Right renal pelvis (tissue), 4 donors: Measurements from ENCODE around the gene GTF2F2. TPM values are rescaled to one million over a fixed set of nuclear protein-coding genes. Genes with fewer than 3 reads are reported as not detected.
"Not testable (repeated sequence)": the region's sequence is repeated elsewhere in the genome, so short reads cannot be mapped to it uniquely, and the experiment has no call there.

Source experiments
- DNase-seq, 4 donors: peaks; one replicate each; pipeline ENCODE4 v3.0.0-alpha.2; 2013; ENCODE audit warnings: low read depth in 4 of 4, low spot score in 3 of 4, missing footprints in 1 of 4
- polyA plus RNA-seq, 4 donors: library from polyadenylated mRNA; unstranded; fragments of 120-200 nt; gene quantifications; one replicate each; pipeline ENCODE4 v1.2.1, GENCODE V29; 2013; ENCODE audit not compliant: insufficient read length in 4 of 4

Gene GTF2F2
- polyA plus RNA-seq, 4 donors, result 28.3 to 30.5 (median 29.8) TPM

DNA sequence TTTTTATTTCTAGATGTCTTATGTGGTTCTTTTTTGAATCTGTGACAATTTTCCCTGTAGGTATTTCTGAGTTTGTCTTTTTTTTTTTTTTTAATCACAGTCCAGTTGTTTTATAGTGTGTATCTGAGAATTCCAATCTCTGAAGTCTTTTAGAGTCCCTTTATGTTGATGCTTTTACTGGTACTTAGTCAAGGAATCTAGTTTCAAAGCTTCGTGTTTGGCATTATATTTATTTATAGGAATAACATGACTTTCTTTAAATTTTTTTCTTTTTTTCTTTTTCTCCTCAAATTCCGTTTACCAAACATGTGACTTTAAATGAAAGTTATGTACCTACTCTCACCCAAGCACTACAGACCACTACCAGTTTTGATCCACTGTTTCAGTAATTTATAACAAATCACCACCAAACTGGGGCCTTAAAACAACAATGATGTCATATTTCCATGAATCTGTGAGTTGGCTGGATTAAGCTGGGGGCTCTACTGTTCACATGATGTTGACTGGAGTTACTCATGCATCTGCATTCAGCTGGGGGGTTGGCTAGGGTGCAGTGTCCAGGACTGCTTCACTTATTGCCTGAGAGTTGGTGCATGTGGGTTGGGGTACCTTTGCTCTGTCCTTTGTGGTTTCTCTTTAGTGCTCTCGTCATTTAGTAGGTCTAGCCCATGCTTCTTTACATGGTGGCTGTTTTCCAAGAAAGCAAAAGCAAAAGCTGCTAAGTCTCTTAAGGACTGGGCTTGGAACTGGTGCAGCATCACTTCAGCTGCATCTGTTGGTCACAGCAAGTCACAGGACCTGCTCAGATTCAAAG is 58.2 kb downstream of the GTF2F2 start:
- DNase-seq, result no peak

DNA sequence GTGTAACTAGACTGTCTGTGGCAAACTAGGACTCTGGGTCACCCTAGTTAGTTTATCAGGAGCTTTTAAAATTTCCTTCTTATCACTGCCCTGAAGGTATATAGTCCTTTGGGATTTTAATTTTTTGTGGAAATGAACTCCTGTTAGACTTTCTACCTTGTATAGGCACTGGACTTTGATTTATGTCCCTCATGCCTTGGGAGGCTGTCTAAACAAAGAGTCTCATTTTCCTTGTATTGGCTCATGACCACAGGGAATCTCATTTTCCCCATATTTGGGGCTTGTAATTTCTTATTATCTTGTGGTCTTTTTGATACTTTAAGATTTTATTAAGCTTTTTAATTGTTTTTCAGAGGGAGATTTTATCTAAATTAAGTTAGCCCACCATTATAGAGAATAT is 59.1 kb downstream of the GTF2F2 start:
- DNase-seq, result peak in 1 of 4 donors; percentile 20

DNA sequence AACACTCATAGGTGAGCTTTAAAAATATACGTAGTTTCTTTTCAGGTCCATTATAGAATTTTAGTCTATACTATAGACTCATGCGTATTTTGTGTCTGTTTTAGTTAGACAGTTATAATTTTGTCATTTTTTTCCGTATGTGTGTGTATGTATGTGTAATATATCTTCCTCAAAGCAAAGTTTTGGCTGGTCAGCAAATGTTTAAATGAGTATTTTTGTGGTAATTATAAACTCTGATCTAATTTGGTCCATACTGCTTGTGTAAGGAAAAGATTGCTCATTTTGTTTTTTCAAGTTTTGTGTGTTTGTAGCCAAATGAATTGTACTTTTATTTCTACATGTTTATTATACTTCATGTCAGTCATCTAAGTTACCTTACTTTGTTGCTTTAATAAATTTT is 60.0 kb downstream of the GTF2F2 start:
- no peak for DNase-seq

DNA sequence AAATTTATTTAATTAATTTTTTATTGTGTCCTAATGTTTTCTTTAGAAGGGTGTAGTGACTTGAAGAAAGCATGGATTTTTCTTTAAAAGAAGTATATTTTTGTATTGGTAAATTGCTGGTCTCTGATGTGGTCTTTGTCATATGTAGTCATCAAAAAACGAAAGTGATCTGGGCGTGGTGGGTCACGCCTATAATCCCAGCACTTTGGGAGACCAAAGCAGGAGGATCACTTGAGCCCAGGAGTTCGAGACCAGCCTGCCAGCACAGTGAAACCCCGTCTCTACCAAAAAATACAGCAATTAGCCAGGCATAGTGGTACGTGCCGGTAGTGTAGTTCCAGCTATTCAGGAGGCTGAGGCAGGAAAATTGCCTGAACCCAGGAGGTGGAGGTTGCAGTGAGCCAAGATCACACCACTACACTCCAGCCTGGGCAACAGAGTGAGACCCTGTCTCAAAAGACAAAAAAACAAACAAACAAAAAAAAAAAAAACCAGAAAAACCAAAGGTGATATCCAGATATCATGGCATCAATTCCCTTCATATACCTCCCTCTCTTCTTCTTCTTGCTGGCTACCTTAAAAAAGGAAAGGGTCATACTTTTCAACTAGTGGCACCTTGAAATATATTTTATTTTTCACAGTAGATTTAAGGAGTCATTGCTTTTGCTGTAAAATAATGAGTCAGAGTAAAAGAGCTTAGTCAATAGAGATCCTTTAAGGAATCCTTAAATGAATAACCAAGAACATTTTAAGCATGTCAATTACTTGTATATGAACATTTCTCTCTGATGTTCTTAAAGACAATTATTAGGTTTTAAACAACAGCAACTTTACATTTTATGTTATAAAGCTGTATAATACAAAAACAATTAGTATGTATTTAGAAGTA is 60.6 kb downstream of the GTF2F2 start:
- DNase-seq, result no peak

DNA sequence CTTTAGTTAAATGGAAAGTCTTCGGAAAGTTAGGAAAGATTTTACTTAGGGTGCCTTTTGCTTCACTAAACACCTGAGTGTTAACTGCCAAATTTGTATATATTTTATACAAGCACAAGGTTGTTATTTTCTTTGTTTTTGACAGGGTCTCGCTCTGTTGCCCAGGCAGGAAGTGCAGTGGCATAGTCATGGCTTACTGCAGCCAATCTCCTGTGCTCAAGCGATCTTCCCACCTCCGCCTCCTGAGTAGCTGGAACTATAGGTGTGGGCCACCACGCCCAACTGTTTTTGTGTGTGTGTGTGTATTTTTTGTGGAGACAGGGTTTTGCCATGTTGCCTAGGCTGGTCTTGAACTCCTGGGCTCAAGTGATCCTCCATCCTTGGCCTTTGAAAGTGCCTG is 64.4 kb downstream of the GTF2F2 start:
- DNase-seq, result no peak

DNA sequence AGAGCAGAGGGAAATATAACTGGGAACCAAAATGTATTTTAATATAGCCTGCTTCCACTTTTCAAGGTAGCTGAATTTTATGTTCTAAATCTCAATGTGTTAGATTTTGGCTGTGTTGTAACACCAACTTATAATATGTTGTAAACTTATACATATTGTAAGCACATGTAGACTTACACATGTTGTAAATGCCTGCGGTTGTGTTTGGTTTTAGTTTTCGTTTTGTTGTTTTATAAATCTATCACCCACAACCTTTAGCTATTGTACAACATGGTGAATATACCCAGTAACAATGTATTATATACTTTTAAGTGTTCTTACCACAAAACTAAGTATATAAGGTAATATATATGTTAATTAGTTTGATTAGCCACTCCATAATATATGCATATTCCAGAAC is 65.0 kb downstream of the GTF2F2 start:
- DNase-seq, result no peak

DNA sequence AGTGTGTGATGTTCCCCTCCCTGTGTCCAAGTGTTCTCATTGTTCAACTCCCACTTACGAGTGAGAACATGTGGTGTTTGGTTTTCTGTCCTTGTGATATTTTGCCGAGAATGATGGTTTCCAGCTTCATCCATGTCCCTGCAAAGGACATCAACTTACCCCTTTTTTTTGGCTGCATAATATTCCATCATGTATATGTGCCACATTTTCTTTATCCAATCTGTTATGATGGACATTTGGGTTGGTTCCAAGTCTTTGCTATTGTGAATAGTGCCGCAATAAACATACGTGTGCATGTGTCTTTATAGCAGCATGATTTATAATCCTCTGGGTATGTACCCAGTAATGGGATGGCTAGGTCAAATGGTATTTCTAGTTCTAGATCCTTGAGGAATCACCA is 68.8 kb downstream of the GTF2F2 start:
- not testable (repeated sequence) for DNase-seq

DNA sequence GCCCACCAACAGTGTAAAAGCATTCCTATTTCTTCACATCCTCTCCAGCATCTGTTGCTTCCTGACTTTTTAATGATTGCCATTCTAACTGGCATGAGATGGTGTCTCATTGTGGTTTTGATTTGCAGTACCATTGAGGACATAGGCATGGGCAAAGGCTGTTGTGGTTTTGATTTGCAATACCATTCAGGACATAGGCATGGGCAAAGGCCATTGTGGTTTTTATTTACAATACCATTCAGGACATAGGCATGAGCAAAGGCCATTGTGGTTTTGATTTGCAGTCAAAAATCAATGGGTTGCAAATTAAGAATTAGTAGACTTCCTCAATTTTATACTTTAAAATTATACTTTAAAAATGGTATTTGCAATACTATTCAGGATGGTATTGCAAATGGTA is 69.2 kb downstream of the GTF2F2 start:
- DNase-seq, result not testable (repeated sequence)

DNA sequence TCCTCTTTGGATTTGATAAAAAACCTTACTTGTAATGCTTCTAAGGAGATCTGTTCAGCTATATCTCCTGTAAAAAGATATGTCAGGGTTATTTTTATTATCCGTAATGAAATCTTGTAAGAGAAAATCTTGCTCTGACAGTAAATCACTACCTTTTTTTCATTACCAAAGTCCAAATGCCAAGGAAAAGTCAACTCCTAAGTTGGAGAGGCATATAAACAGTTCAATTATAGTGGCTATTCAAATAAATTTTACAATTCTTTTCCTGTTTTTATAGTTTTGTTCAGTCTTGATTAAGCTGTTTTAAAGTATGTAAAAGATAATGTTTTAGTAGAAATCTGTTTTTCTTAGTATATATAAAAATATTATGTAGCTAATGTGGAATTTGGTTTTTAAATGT is 71.6 kb downstream of the GTF2F2 start:
- DNase-seq, result no peak

DNA sequence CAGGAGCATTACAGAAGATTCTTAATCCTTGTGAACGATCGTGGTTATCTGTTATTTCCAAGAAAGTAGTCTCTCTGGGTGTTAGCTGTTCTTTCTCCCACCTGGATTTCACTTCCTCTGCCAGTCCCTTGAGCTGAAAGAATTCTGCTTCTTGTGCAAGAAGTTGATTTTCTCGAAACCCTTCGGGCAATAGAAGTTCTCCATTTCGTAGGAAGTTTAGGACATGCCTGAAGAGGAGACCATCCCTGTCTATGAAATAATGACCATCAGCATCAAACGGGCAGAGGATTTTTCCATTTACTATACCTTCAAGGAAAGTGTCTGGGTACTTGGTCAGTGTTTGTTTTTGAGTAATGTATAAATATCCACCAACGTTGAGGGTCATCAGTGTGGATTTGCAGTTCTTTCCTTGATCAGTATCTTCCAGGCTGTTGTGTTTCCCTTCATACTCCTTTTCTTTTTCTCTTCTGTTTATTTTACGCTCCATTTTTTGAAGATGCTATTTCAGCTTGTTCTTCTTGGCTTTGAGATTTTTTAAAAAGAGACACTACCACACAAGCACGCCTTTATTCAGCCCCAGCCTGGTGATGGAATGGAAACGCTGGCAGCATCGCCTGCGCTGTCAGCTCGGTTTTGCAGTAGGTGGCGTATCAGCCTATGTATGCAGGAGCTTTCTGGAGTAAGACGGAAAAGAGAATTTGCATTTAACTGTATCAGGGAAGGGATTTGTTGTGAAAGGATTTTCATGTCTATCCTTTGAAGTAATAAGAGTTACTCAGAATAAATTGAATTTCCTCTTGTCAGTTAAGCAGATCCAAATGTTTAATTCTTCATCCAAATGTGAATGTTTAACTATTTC is 74.0 kb downstream of the GTF2F2 start:
- no peak for DNase-seq

DNA sequence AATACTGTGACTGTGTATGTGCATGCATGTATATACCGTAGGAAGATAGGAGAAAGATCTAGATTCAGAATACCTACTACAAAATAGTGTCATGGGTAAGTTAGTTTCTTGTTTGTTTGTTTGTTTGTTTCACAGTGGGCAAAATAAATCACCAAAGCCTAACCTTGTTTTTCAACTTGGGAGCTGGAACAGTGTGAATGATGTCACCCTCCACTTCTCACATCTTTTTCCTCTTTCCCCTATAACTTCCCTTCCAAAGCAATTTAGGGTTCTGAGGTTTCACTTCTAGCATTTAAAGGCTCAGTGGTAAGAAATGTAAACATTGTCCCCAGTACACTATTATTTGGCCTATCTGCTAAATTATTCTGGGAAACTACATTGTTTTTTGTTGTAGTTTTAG is 75.1 kb downstream of the GTF2F2 start:
- DNase-seq, result no peak

DNA sequence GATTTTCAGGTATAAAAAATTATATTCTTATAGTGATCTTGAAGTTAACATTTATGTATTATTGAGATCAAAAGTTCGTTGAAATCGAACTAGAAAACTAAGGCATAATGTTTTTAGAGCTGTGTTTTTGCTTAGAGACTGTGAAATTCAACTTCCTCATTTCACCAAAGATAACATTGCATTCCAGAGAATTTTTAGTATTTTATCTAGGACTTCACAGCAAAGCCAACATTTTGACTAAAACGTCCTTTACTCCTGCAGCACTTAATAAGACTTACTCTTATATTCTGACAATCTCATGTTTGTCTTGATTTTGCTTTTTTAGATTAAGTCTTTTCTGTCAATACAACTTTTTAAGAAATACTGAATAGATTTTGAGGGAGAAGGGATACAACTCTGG is 75.8 kb downstream of the GTF2F2 start:
- no peak for DNase-seq

DNA sequence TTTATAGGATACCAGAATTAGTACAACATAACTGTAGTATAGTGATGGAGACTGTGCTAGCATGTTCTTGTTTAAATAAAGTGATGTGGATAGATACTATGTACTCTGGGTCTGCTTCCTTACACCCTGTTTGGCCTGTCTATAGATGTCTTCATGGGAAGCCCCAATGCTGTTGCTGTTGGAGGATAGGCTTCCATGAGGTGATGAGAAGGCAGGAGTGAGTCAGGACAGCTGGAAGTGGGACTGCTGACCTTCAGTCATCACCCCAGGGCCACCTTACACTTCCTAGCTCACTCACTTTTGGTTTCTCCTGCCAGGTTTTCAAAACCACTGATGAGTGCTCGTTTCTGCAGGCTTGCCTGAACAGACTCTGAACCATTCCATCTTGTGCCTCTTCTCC is 76.3 kb downstream of the GTF2F2 start:
- DNase-seq, result no peak

DNA sequence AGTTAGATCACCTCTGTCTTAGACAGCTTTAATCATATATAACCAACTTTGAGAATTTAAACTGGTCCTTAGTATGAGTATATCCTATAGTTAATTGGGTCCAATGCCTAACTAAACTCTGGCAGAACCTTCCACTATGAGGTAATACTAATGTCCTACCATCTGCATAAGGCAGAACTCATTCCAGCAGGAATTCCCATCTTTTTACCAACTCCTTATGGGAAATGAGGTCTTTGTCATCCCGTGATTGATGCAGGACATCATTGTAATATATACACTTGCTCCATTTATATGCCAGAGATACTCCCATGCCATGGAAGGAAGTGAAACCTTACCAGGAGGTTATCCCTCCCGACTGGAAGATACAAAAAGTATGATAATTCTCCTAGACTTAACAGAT is 77.7 kb downstream of the GTF2F2 start:
- no peak for DNase-seq

DNA sequence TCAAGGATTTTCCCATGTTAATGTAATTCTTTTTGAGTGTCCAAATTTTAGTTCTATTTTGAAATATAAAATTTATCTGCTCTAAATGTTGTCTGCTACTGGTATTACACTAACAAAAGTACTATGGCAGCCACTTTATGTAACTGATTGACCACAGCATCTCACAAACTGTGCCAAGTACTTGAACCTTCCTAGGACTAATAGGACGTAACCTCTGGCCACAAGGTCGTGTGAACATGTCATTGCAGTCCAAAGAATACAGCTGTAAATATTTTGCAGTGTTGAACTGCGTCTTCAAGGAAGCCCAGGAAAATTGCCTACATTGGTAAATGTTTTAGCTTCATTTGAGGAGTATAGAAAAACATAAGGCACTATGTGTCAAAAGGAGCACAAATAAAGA is 78.6 kb downstream of the GTF2F2 start:
- DNase-seq, result no peak

DNA sequence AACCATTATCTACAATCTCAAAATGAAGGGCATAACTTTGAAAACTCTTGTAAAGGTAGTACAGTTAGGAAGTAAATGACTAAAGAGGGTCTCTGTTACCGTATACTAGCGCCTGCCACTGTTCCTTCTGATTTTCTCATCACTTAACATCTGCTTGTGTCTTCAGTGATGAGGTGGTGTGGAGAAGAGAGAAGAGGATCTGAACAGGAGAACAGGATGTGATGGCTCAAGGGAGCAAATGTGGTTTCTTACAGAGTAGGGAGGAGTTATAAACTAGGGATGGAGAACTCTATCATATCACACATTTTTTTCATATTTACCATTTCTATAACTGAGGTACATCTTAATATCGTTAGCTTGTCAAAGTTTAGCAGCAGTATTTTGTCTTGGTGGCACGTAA is 79.4 kb downstream of the GTF2F2 start:
- DNase-seq, result no peak

DNA sequence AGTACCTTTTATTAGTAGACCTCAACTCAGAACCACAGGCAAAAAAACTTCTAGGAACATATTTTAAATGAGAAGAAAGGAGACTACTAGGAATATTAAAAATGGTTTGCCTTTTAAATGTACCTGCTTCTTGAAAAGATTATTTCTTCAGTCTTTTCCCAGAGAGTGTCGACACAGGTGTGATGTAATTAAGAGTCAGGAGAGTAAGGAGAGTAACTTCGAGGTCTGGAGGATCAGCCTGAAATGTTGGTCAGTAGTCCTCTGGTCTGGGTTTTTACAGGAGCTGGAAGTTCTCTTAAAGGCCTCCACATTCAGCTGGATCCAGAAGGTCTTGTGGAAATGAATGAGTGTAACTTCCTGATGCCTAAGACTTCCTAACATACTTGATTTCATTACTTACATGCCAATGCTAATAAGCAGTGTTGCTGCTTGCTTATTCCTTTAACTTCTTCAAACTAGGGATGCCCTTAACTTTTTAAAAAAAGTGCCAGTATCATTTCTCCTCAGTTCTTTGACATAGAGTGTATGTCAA is 80.5 kb downstream of the GTF2F2 start, which contains the start of gene KCTD4:
Gene KCTD4, minus strand, starts transcription at position 345 of the 532 bp plus-strand sequence. CDS start 6,478 bp downstream, outside the sequence.
- no peak for DNase-seq

DNA sequence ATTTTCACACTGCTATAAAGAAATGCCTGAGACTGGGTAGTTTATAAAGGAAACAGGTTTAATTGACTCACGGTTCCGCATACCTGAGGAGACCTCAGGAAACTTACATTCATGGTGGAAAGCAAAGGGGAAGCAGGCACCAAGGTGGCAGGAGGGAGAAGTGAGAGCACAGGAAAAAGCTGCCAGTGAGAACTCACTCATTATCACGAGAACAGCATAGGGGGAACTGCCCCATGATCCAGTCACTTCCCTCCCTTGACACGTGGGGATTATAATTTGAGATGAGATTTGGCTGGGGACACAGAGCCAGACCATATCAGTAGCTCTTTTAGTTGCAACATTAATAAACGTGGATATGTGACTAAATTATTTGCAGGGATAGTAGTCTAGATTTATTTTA is 84.8 kb downstream of the GTF2F2 start:
- DNase-seq, result no peak

DNA sequence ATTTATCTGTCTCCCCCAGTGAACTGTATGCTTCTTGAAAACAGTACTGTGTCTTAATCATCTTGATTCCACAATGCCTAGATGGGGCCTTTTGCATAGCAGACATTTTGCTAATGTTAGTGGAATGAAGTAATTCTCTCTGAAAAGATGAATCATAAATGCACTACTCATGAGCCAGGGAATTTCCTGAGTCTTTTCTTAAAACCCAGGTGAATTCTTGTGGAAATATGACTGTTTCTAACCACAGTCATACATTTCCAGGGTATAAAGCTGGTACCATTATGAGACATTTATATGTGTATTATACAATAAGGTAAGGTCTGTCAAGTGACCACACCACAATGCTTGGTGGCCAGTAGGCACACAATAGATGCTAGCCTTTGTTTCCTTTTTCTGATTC is 86.0 kb downstream of the GTF2F2 start:
- no peak for DNase-seq

DNA sequence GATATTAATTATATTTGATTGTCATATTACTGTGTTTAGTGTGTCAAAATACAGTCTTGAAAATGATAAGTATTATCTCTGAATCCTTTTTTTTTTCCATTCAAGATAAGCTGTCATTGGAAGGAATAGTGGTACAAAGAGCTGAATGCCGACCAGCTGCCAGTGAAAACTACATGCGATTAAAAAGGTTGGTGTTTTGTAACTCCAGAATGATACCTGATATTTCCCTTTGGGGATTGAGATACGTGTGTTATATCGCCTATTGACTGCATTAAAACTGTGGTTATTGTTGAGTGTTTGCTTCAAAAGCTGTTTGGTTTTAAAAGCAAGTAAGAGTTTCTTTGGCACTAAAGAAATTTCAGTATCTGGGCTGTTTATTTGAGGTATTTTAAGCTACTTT is 87.0 kb downstream of the GTF2F2 start:
- no peak for DNase-seq

DNA sequence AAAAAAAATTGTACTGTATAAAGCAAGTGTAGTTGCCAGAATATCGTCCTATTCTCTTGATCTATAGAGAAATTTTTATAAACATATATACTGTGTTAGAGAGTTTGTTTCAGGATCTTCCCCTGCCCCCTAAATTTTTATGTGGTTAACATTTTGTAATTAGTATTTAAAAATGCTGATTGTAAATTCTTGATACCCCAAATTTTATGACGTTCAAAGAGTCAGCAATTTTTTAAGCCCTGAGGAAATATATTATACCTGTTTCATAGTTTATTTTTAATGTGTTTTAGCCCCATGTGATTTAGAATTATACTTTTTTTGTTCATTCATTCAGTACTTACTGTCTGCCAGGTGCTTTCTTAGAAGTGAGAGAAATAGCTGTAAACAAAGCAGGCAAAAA is 87.8 kb downstream of the GTF2F2 start:
- DNase-seq, result no peak
